ENCODE data around the gene POU2F2.
A peak's percentile ranks its signal among the peaks of the same experiment; 100 is the strongest.

Gene POU2F2

DNA sequence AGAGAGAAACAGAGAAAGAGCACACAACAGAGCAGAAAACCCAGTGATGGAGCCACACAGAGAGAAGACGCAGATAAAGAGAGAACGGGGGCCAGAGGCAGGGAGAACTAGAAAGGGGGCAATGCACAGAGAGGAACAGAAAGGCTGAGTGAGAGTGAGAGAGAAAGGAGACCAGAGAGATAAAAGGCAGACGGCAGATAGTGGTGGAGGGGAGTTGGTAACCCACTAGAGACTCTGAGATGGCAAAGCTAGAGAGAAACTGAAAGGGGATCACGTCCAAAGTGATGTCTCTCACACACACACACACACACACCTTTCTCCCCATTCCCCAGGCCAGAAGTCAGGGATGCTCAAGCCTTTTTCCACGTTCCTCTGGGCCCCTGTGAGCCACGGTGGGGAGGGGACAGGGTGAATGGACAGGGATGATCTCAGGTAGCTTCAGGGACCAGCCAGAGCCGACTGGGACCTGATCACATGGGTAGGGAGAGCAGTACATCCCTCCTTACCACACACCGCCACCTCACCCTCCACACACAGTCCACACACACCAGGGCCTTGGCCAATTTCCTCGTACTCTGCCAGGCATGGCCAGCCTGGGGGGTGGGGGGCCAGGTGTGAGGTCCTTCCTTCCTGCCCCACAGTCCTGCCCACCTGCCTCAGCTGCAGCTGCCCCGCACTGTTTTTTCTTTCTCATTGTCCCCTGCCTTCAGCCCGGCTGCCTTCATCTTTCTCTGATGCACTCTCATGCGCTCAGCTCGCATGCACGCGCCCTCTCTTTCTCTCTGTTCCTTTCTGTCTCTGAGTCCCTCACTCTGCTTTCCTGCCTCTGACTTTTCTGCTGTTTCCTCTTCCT is 22.5 kb upstream of the POU2F2 start:
- no peak for DNase-seq (ENCODE audit: low read depth)

- no peak for DNase-seq (ENCODE audit: low read depth)
Measured at GRCh38 chr19:42153672-42154433, 21.6 kb upstream of the POU2F2 start.

- DNase-seq (ENCODE audit: low read depth) = no peak
Measured at GRCh38 chr19:42152910-42153671, 20.8 kb upstream of the POU2F2 start.

DNA sequence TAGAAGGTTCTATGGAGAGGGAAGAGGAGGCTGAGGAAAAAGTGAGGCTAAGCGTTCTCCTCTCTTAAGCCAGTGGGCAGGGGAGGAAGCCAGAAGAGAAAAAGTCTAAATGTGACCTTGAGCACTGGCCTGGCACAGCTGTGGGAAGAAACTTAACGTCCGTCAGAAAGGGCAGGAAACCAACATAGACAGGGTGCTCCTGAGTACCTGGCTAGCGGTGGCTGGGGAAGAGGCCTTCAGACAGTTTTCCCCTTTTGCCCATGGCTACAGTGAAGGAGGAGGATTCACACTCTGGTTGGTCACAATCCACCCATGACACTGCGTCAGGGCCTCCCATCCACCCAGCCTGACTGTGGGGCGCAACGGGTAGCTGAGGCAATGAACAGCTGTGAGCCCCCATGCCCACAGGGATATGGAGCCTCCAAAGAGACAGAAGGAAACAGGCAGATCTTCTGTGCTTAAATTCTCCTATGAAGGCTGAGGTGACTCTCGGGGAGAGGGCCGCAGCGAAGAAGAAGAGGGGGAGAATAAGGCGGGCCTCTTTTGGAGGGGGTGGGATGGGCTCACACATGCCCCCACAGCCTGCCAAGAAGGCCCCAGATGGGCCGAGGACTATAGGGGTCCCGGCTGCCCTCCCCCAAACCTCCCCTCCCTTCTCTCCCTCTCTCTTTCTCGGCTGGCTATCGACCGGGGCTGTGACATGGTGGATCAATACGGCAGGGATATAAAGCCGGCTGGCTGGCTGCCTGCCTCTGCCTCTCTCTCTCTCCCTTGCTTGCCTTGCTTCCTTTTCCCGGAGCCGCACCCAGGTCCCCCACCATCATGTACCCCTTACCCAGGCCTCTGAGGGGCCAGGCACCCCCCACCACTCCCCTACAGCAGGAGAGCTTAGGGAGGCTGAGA is 19.8 kb upstream of the POU2F2 start:
- no peak for DNase-seq (ENCODE audit: low read depth)

DNA sequence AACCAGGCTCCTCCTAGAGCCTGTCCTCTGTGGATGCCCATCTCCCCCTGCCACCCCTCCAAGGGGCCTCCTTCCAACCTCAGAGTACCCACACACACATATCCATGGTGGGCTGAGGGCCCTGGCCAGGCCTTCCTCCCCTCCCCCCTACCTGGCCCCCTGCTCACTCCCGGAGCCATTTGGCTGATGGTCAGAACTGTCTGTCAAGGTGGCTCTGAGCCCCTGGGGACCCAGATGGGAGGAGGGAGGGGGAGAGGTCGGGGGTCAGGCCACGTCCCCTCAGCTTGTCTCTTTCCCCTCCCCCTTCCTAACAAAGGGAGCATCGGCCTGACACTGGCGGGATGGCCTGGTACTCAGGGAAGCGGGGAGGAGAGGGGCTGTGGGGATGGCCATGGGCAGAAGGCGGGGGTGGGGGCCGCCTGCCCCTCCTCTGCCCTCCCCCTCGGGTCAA is 18.7 kb upstream of the POU2F2 start:
- DNase-seq (ENCODE audit: low read depth) = no peak

DNA sequence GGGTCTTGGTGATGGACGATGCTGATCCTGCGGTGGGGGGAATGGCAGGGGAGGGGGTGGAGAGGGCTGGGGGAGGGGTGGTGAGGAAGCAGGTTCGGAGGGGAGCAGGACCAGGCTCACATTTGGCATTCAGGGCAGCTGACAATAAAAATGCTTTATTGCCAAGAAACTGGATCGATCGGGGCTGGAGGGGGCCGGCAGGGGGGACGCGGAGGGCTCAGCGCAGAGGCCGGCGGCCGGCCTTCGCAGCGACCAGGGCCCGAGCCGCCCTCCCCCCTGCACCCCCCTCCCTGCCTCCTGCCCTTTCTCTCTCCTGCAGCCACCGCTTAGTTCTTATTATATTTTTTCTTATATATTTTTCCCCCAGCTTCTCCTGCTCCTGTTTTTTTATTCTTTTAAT is 18.1 kb upstream of the POU2F2 start:
- no peak for DNase-seq (ENCODE audit: low read depth)

DNA sequence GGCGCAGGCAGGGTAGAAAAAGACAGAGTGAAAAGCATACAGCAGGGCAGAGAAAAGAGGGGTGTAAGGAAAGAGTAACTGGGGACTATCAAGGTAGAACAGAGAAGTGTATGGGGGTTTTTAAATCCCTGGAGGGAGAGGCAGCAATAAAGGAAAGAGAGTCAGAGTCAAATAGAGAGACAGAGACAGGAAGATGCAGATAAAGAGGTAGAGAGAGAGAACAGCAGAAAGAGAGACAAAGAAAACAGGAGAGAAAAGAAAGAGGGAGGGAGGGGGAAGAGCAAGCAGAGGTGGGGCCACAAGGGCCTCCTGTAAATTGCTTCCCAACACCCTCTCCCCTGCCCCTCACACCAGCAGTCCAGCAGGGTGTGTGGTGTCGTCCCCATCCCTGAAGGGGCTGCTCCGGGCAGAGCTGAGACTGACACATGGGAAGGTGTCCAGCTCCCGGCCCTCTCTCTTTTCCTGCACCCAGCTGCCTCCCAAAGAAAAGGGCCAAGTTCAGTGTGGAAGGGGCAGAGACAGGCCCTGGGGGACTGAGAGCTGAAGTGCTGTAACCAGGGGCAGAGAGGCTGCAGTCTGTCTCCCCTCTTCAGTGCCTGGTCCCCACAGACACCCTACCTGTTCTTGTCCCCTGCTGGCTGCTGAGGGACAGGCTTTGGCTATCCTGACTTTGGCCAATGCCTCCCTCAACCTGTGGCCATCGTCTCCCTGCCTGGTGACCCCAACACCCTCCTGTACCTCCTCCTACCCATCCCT is 17.4 kb upstream of the POU2F2 start:
- DNase-seq (ENCODE audit: low read depth) = no peak

DNA sequence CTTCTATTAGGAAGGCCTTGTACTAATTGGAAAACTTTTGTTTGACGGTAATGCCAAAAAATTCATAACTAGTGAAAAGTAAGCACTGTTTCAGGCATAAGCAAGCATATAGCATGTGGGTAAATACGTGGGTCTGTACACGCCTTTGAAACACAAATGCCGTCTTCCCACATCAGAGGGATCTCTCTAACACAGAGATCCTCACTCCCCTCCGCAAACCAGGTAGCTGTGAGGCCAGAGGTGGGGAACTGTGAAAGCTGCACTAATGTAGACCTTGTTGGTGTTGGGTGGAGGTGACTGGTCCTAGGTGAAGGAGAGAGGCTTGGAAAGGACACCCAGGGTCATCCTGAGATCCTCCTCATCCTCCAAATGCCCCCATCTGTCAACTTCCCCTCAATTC is 16.0 kb upstream of the POU2F2 start:
- DNase-seq (ENCODE audit: low read depth) = no peak

DNA sequence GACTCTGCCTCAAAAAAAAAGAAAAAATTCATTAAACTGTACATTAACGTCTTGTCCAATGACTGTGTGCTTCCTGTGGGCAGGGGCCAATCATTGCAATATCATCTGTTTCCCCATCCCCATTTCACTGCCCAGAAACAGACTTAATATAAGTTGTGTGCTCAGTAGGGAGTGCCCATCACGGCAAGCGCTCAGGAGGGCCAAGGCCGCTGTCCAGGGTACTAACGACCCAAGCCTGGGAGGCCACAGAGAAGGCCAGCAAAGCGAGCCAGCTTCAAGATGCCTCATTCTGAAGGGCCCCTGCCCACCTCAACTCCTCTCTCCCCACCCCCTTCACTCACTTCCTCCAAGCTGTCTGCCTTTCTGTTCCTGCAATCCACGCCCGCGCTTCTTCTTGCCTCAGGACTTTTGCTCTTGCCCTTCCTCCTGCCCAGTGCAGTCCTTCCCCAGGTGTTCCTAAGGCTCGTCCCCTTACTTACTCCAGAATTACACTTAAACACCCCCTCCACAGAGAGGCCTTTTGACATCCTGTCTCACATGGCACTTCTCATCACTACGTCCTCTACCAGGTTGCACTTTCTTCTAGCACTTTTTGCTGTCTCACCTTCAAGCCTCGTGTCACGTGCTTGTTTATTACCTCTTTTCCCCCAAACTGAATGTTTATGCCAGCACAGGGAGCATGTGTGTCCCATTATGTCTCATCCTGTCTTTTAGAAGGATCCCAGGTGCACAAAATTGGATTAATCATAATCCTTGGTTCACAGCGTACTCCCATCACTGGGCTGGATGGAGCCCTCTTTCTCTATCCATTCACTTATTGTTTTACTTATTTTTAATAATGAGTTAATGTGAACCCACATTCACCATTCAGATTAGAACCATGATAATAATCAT is 11.3 kb upstream of the POU2F2 start:
- DNase-seq (ENCODE audit: low read depth) = no peak

- DNase-seq (ENCODE audit: low read depth) = no peak
Measured at GRCh38 chr19:42140125-42140754, 8.0 kb upstream of the POU2F2 start.

DNA sequence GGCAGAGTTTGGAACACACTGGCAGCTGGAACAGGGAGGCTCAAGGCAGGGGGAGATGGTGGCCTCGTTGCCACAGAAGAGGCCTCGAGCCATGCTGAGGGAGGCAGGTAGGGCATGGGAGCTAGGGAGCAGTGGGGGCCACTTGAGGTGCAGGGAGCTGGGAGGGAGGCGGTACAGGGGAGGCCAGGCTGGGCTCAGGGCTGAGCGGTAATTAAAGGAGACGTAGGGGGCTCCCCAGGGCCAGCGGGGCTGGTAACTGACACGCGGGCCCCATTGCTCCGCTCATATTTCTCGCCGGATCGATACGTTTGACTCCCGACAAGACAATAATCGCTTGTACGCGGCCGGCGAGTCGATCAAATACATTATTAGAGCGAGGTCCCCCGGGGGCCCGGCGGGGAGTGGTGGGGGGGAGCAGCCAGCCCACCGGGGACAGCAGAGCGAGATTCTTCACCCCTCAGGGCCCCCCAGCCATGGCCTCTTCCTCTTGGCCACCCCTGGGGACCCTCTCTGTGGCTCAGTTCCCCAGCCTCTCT is 2.4 kb upstream of the POU2F2 start:
- DNase-seq (ENCODE audit: low read depth) = no peak

DNA sequence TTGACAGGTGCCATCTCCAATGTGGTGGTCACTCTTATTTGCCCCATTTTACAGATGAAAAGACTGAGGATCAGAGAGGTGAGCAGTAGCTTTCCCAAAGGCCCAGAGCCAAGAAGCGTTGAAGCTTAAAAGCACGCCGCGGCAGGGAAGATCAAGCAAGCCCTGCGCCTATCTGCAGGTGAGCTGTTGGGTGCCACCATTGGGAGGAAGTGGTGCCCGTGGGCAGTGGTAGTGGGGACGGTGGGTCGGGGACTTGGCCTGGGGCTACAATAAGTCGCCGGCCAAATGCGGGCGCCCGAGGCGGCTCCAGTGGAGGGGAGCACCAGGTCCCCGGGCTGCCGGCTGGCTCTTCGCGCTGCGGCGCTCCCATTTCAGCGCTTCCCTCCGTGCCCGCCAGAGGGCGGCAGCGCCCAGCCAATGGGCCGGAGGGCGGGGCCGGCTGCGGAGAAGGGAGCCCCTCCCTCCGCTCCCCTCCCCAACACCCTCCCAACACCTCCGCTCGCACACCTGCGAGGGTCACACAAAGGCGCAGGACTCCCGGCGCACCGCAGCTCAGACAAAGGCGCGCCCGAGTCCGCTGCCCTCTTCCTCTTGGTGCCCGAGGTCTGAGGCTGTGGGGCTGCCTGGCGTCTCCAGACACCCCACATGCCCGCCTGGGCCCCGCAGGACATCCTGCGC is 744 bp upstream of the POU2F2 start:
- DNase-seq (ENCODE audit: low read depth) = no peak

DNA sequence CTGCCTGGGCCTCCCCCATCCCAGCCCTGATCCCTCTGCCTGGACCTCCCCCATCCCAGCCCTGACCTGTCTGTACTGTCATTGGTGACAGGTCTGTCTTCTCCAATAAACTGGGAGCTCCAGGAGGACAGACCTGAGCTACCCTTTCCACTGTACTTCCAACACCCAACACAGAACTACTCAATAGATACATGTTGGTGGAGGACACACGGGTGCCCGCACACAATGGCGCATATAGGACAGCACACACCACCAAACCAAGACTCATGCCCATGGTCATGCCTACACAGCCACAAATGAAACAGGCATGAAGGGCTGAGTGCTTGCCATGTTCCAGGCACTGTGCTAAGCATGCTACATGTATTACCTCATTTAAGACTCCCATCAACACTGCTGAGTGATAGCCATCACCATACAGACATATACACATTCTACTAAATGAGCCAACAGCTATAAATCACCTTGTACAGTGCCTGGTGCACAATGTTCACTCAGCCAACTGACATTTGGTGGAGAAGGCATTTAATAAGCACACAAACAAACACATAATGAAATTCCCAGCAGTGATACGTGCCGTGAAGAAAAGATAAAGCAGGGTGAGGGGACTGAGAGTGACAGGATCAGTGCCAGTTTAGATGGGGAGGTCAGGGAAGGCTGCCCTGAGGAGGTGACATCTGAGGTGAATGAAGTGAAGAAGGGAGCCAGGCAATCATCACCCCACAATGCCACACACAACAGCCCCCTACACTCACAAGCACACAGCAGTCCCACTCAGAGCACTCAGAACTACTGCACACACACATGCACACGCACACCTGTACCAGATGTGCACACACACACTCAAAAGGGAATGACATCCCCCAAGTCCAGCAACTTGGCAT is 857 bp downstream of the POU2F2 start:
- DNase-seq (ENCODE audit: low read depth) = no peak

DNA sequence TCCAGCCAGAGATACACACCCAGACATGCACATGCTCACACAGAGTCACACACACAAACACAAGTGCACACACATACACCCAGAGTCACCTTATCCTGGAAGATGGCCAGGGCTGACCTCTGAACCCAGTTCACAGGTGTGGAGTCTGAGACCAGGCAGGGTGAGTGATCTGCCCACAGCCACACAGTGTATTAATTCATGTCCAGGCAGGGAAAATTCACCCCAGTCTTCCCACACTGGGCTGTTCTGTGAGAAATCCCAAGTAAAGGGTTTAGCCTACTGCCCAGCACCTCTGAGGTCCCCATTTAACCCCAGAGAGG is 2.0 kb downstream of the POU2F2 start:
- no peak for DNase-seq (ENCODE audit: low read depth)

DNA sequence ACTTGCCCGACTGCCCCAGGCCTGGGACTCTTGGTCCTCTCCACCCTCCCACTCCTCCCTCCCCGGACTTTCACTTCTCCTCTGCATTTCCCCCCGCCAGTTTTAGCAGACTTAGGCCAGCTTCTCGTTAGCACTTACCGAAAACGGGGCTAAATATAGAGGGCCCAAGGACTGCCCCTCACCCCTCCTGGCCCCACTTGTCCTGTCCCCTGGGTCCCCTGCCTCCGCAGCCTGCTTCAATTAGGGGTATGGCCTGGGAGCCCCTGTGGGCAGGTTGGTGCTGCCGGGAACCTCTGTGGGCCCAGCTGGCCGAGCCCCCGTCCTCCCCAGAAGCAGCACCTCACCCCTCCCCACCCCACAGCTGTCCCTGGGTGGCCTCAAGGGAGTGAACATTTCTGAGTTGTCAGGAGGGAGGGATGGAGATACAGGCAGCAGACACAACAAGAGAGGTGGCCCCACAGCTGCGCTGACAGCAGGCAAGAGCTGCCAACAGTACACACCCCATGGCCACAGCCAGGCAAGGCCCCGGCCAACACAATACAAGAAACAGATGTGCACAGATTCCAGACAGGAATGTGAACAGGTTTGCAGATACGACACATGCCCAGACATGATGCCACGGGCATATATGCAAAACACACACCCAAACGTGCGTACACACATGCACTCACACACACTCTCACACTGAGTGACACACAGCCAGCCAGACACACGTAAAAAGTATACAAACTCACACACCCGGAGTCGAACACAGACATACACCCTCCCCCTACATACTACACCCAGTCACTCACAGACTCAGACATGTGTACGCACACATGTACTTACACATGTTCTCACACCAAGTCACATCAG is 2.6 kb downstream of the POU2F2 start:
- peak; percentile 32 for DNase-seq (ENCODE audit: low read depth)

DNA sequence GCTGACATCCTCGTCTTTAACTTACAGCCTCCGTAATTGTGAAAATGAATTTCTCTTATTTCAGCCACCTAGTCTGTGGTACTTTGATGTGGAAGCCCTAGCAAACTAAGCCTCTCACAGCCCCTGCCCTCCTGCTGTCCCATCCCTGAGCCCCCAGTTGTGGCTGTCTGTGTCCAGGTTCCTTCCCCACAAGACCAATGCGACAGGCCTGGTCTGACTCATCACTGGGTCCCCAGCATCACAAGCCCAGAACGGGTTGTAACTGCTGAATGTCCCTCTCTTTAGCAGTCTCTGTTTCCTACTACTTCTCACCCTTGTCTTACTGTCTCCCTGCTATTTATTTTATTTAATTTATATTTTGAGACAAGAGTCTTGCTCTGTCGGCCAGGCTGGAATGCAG is 5.7 kb downstream of the POU2F2 start:
- no peak for DNase-seq (ENCODE audit: low read depth)

DNA sequence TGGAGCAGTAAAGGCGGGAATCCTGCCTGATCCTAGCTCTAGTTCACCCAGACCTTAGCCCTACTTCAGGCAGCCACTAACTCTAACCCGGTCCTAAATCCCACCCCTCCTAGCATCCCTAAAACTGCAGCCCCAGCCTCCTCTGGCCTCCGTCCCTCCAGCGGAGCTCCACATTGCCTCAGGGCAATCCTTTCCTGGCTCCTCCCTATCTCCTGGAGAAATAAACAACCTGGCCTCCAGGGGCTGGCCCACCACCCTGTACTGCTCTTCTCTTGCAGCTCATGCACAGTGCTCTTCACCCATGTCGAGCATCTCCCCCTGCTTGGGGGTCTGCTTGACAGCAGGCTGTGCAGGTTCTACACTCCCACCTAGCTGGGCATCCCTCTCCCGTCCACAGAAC is 6.7 kb downstream of the POU2F2 start:
- DNase-seq (ENCODE audit: low read depth) = no peak

Data from fibroblast of the conjunctiva (primary cell).